Tibial artery (tissue), 4 donors: ENCODE measurements around the gene SAMMSON.

Experiments used
- DNase-seq, 2 donors: peaks; one replicate each; pipeline ENCODE4 v3.0.0-alpha.2; 2019
- H3K27ac ChIP-seq, 2 donors: fragments of 200-600 bp; sonication (generic) in 1 of 2; 1 replicate in 1 of 2; 2 replicates in 1 of 2; pipeline ENCODE4 v1.5.1; 2018 to 2019; ENCODE audit warnings: mild to moderate bottlenecking in 1 of 2
- H3K27me3 ChIP-seq, 2 donors: fragments of 200-600 bp; sonication (generic) in 1 of 2; one replicate each; pipeline versions ENCODE4 v1.5.1 to v1.6.0; 2016 to 2019
- H3K36me3 ChIP-seq, 3 donors: fragments of 200-600 bp; sonication (generic) in 2 of 3; one replicate each; pipeline ENCODE4 v1.5.1; 2016 to 2019; ENCODE audit warnings: mild to moderate bottlenecking in 2 of 3
- H3K4me1 ChIP-seq, 4 donors: fragments of 200-600 bp; sonication (generic) in 2 of 4; 1 replicate in 3 of 4; 2 replicates in 1 of 4; pipeline ENCODE4 v1.5.1; 2016 to 2019
- H3K4me3 ChIP-seq, 2 donors: fragments of 200-600 bp; sonication (generic) in 1 of 2; 1 replicate in 1 of 2; 2 replicates in 1 of 2; pipeline ENCODE4 v1.5.1; 2018 to 2019; ENCODE audit warnings: mild to moderate bottlenecking in 2 of 2
- H3K9me3 ChIP-seq, 3 donors: fragments of 200-600 bp; sonication (generic) in 1 of 3; one replicate each; pipeline ENCODE4 v1.5.1; 2016 to 2019
- intact Hi-C: fragments of 100-400 bp; cut with DNase I; formaldehyde crosslinking; loops from one replicate; pipeline ENCODE4 v1.15.0; 2023; ENCODE audit warnings: low total_unique reads
- TF ChIP-seq, protein P1 (sequence below), 2 experiments: fragments of 200-600 bp in 1 of 2; fragments of 450-650 bp in 1 of 2; IDR thresholded peaks; one replicate each; pipeline ENCODE4 v1.5.1; 2017 to 2019; ENCODE audit warnings: antibody characterized with exemption in 2 of 2, mild to moderate bottlenecking in 1 of 2, moderate library complexity in 1 of 2

SAMMSON gene

DNA sequence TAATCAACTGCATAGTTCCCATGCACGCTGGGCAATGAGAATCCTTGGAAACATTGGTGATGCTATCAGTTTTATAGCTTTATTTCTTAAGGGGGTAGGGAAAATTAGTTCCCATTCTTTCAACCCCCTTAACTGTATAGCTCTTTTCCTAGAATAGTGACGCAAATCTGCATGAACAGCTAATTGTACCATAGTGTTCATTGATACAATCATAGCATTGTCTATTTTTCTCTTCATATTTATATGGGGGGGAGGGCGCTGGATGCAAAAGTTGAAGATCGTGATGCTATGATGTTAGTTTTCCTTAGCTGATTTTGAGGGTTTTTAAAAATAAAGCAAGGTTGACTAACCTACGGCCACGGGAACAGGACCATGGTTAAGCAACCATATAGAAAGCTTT, 32.4 kb upstream of the SAMMSON start:
- H3K4me1 ChIP-seq = no peaks in the 10 kb centered on the region
- DNase-seq = no peak
- intact Hi-C loops = no loop called here
- no peaks in the 10 kb centered on the region for H3K27me3 ChIP-seq
- no peak overlapping the region for H3K4me3 ChIP-seq
- no peaks in the 10 kb centered on the region for H3K9me3 ChIP-seq
- H3K36me3 ChIP-seq = peaks cover 8 to 12% (median 11%) of the 10 kb centered on the region in 3 donors
- TF ChIP-seq, protein P1, sequence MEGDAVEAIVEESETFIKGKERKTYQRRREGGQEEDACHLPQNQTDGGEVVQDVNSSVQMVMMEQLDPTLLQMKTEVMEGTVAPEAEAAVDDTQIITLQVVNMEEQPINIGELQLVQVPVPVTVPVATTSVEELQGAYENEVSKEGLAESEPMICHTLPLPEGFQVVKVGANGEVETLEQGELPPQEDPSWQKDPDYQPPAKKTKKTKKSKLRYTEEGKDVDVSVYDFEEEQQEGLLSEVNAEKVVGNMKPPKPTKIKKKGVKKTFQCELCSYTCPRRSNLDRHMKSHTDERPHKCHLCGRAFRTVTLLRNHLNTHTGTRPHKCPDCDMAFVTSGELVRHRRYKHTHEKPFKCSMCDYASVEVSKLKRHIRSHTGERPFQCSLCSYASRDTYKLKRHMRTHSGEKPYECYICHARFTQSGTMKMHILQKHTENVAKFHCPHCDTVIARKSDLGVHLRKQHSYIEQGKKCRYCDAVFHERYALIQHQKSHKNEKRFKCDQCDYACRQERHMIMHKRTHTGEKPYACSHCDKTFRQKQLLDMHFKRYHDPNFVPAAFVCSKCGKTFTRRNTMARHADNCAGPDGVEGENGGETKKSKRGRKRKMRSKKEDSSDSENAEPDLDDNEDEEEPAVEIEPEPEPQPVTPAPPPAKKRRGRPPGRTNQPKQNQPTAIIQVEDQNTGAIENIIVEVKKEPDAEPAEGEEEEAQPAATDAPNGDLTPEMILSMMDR (IDR thresholded peaks at IDR 0.05) = no peak
- no peak overlapping the region for H3K27ac ChIP-seq

DNA sequence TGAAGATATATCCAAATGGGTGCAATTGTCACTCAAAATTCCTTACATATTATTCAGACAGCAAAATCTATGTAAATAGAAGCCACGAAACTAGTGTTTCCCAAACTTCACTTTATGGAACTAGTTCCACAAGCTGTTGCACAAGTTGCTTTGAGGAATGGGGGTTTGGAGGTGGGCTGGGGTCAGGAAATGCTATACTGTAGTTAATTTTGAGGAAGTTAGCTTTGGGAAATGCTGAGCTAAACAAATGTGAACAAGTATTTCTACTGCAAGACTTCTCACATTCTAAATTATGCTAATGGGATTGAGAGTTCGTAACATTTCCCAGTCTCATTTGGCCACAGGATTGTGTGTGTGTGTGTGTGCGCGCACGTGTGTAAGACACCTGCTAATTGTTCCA, 28.7 kb upstream of the SAMMSON start:
- DNase-seq = no peak
- H3K4me1 ChIP-seq = no peaks in the 10 kb centered on the region
- intact Hi-C loops = no loop called here

DNA sequence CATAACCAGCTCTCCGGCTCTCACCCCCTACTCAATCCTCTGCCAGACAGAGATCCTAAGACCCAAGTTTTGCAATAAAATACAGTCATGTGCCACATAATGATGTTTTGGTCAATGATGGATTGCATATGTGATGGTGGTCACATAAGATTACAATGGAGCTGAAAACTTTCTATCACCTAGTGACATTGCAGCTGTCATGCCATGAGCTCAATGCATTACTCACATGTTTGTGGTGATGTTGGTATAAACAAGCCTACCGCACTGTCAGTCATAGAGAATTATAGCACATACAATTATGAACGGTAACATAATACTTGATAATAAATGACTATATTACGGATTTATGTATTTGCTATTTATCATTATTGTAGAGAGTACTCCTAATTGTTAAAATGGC, 26.9 kb upstream of the SAMMSON start:
- Histone ChIP-seq H3K9me3 (peaks cover 0 to 6% (median 3%) of the 10 kb centered on the region in 3 donors), H3K27me3 (no peaks in the 10 kb centered on the region), H3K4me3 (no peak overlapping the region), H3K36me3 (no peaks in the 10 kb centered on the region), H3K4me1 (no peaks in the 10 kb centered on the region), H3K27ac (no peak overlapping the region)
- no peak for DNase-seq
- intact Hi-C loops = no loop called here
- TF ChIP-seq, protein P1 (IDR thresholded peaks at IDR 0.05) = no peak

More for the DNA sequence above, 28.7 kb upstream of the SAMMSON start:
- Histone ChIP-seq H3K27ac (no peak overlapping the region), H3K36me3 (no peaks in the 10 kb centered on the region), H3K27me3 (no peaks in the 10 kb centered on the region), H3K4me3 (no peak overlapping the region), H3K9me3 (no peaks in the 10 kb centered on the region)
- TF ChIP-seq, protein P1 (IDR thresholded peaks at IDR 0.05) = no peak

DNA sequence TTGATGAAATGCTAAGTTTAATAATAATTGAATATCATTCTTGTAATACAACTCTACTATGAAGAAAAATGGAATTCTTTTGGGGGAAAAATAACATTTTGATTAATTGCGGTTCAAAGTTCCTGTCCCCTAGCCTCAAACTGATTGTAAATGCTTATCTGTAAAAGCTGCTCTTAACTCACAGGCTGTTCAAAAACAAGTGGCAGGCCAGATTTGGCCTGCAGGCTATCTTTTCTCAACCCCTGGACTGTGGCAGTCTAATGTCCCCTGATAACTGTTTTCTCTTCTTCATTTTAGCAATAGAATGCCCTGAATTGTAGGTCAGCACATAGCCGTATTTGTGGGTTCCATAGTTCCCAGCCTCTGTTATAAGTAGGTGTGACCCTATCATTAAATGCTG, 23.5 kb upstream of the SAMMSON start:
- Histone ChIP-seq H3K27ac (no peak overlapping the region), H3K27me3 (no peaks in the 10 kb centered on the region), H3K36me3 (no peaks in the 10 kb centered on the region), H3K9me3 (peaks cover 6 to 13% (median 6%) of the 10 kb centered on the region in 3 donors), H3K4me1 (no peaks in the 10 kb centered on the region), H3K4me3 (no peak overlapping the region)
- no peak for DNase-seq
- intact Hi-C loops = no loop called here
- TF ChIP-seq, protein P1 (IDR thresholded peaks at IDR 0.05) = no peak

DNA sequence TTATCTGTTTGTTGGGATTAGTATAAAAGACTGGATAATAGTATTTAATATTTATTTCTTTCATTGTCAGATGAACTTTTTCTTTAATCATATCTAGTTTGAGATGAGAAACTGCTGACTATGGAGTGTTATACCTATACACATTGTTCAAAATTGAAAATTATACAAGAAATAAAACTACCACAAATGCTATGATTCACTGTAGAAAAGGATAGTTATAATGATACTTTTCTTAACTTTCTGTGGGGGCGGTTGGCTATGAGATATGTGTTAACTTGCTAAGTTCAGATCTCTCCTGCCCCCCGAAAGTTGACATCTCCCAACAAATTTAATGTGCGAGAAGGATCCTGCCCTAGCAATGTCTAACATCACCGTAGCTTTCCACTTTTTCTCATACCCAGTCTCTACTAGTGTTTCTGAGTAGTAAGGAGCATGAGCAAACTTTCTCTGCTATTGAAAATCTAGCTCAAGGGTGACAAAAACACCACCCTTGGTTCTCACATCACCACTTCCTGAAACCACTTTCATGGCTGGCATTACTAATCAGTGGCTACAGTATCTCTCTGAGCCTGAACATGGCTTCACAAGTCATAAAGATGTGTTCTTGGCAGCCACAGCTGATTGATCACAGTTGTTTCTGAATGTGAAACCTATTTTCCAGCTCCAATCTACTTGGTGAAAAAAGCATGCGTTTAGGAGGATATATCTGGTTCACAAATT, 15.8 kb upstream of the SAMMSON start:
- Histone ChIP-seq H3K4me3 (no peak overlapping the region), H3K9me3 (peaks cover 0 to 2% (median under 1%) of the 10 kb centered on the region in 3 donors), H3K27me3 (no peaks in the 10 kb centered on the region), H3K36me3 (no peaks in the 10 kb centered on the region), H3K4me1 (no peaks in the 10 kb centered on the region), H3K27ac (no peak overlapping the region)
- intact Hi-C loops = no loop called here
- DNase-seq = no peak
- TF ChIP-seq, protein P1 (IDR thresholded peaks at IDR 0.05) = no peak
